ENCODE data around the gene EIF1AY.
"Not testable (repeated sequence)": the region's sequence is repeated elsewhere in the genome, so short reads cannot be mapped to it uniquely, and the experiment has no call there.

Gene EIF1AY

DNA sequence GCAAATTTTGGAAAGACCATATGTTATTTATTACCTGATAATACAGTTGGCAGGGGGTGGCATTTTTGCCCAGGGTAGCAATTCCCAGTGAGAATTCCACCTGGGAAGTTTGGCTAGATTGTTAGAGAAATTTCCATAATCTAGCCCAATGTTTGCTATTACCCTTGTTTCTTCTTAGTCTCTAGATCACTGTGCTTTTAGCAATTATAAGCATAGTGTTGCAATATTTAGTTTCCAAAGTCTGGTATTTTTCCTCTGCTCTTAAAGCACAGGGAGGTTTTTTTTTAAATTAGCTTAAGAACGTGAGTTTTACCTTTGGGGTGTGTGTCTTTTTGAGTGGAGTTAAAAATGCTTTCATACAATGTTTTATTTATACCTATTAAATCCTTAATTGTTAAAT lies 26.3 kb upstream of the EIF1AY start:
- H3K9ac ChIP-seq (ENCODE audit: low read depth, low read length, poor library complexity, severe bottlenecking) = no peak overlapping the region
- H3K36me3 ChIP-seq (ENCODE audit: insufficient read depth, low read length) = no peaks in the 10 kb centered on the region
- H3F3A ChIP-seq (ENCODE audit: low read depth) = no peaks in the 10 kb centered on the region
- no peaks in the 10 kb centered on the region for H4K20me1 ChIP-seq (ENCODE audit: insufficient read depth, low read length, poor library complexity, severe bottlenecking)
- no peaks in the 10 kb centered on the region for H3K9me2 ChIP-seq (replicated peaks; ENCODE audit: low read depth, low read length)
- H3K4me1 ChIP-seq (ENCODE audit: insufficient read depth, low read length, poor library complexity, severe bottlenecking) = no peaks in the 10 kb centered on the region
- no peak overlapping the region for H2AFZ ChIP-seq (ENCODE audit: low read length)
- no peaks in the 10 kb centered on the region for H3K27me3 ChIP-seq (ENCODE audit: insufficient read depth, low read length, poor library complexity, severe bottlenecking)
- H3K9me3 ChIP-seq (ENCODE audit: insufficient read depth, low read depth, low read length) = no peaks in the 10 kb centered on the region
- H3K79me2 ChIP-seq (ENCODE audit: insufficient read depth, low read length) = no peaks in the 10 kb centered on the region
- H3K4me2 ChIP-seq (ENCODE audit: low read depth, low read length, poor library complexity, severe bottlenecking) = no peak overlapping the region
- no peak overlapping the region for H3K4me3 ChIP-seq (ENCODE audit: low read length, poor library complexity, severe bottlenecking)
- TF ChIP-seq EZH2phosphoT487 (IDR thresholded peaks at IDR 0.05; ENCODE audit: borderline replicate concordance) (no peak), CTCF (conservative IDR thresholded peaks at IDR 0.05; ENCODE audit: low read length) (no peak)

DNA sequence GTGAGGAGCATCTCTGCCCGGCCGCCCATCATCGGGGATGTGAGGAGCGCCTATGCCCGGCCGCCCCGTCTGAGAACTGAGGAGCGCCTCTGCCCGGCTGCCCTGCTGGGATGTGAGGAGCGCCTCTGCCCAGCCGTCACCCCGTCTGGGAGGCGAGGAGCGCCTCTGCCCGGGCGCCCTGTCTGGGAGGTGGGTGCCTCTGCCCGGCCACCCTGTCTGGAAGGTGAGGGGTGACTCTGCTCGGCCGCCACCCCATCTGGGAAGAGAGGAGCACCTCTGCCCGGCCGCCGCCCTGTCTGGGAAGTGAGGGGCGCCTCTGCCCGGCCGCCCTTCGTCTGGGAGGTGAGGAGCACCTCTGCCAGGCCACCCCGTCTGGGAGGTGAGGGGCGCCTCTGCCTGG lies 23.7 kb upstream of the EIF1AY start:
- no peaks in the 10 kb centered on the region for H3K4me1 ChIP-seq (ENCODE audit: insufficient read depth, low read length, poor library complexity, severe bottlenecking)
- H3K4me2 ChIP-seq (ENCODE audit: low read depth, low read length, poor library complexity, severe bottlenecking) = no peak overlapping the region
- TF ChIP-seq EZH2phosphoT487 (IDR thresholded peaks at IDR 0.05; ENCODE audit: borderline replicate concordance) (no peak), CTCF (conservative IDR thresholded peaks at IDR 0.05; ENCODE audit: low read length) (no peak)
- no peak overlapping the region for H3K9ac ChIP-seq (ENCODE audit: low read depth, low read length, poor library complexity, severe bottlenecking)
- H4K20me1 ChIP-seq (ENCODE audit: insufficient read depth, low read length, poor library complexity, severe bottlenecking) = no peaks in the 10 kb centered on the region
- no peaks in the 10 kb centered on the region for H3K9me3 ChIP-seq (ENCODE audit: insufficient read depth, low read depth, low read length)
- no peak overlapping the region for H2AFZ ChIP-seq (ENCODE audit: low read length)
- H3K4me3 ChIP-seq (ENCODE audit: low read length, poor library complexity, severe bottlenecking) = no peak overlapping the region
- no peaks in the 10 kb centered on the region for H3K9me2 ChIP-seq (replicated peaks; ENCODE audit: low read depth, low read length)
- no peaks in the 10 kb centered on the region for H3K36me3 ChIP-seq (ENCODE audit: insufficient read depth, low read length)
- no peaks in the 10 kb centered on the region for H3K27me3 ChIP-seq (ENCODE audit: insufficient read depth, low read length, poor library complexity, severe bottlenecking)
- no peaks in the 10 kb centered on the region for H3K79me2 ChIP-seq (ENCODE audit: insufficient read depth, low read length)
- H3F3A ChIP-seq (ENCODE audit: low read depth) = no peaks in the 10 kb centered on the region

GRCh38 chrY:20552764-20553323 lies 22.7 kb upstream of the EIF1AY start:
- H3K4me2 ChIP-seq (ENCODE audit: low read depth, low read length, poor library complexity, severe bottlenecking); H4K20me1 ChIP-seq (ENCODE audit: insufficient read depth, low read length, poor library complexity, severe bottlenecking); H3K36me3 ChIP-seq (ENCODE audit: insufficient read depth, low read length); H2AFZ ChIP-seq (ENCODE audit: low read length); H3K4me3 ChIP-seq (ENCODE audit: low read length, poor library complexity, severe bottlenecking); H3K9me3 ChIP-seq (ENCODE audit: insufficient read depth, low read depth, low read length); H3K9ac ChIP-seq (ENCODE audit: low read depth, low read length, poor library complexity, severe bottlenecking); H3K9me2 ChIP-seq (replicated peaks; ENCODE audit: low read depth, low read length); H3F3A ChIP-seq (ENCODE audit: low read depth); H3K4me1 ChIP-seq (ENCODE audit: insufficient read depth, low read length, poor library complexity, severe bottlenecking); H3K79me2 ChIP-seq (ENCODE audit: insufficient read depth, low read length); H3K27me3 ChIP-seq (ENCODE audit: insufficient read depth, low read length, poor library complexity, severe bottlenecking): not testable (repeated sequence)

DNA sequence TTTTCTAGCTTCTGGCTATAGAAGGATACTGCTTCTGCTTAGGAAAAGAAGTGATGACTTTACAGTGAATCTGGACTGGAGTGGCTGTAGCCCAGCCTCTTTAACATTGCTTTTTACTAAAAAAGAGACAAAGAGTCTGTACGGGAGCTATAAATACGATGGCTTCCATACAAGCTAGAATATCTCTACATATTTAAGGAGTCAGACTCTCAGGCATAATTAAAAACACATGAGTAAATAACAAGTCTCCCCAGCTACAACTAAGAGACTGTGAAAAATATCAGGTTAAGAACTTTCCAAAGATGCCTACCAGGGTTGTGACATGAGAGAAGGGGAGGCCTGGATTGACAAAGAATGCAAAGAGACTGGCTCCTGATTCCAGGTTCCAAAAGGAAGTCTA lies 19.8 kb upstream of the EIF1AY start:
- no peaks in the 10 kb centered on the region for H3F3A ChIP-seq (ENCODE audit: low read depth)
- no peak overlapping the region for H3K4me3 ChIP-seq (ENCODE audit: low read length, poor library complexity, severe bottlenecking)
- H3K9me3 ChIP-seq (ENCODE audit: insufficient read depth, low read depth, low read length) = no peaks in the 10 kb centered on the region
- H3K4me1 ChIP-seq (ENCODE audit: insufficient read depth, low read length, poor library complexity, severe bottlenecking) = no peaks in the 10 kb centered on the region
- no peak overlapping the region for H3K9ac ChIP-seq (ENCODE audit: low read depth, low read length, poor library complexity, severe bottlenecking)
- no peaks in the 10 kb centered on the region for H3K36me3 ChIP-seq (ENCODE audit: insufficient read depth, low read length)
- no peak overlapping the region for H2AFZ ChIP-seq (ENCODE audit: low read length)
- no peaks in the 10 kb centered on the region for H3K79me2 ChIP-seq (ENCODE audit: insufficient read depth, low read length)
- H3K9me2 ChIP-seq (replicated peaks; ENCODE audit: low read depth, low read length) = no peaks in the 10 kb centered on the region
- no peaks in the 10 kb centered on the region for H3K27me3 ChIP-seq (ENCODE audit: insufficient read depth, low read length, poor library complexity, severe bottlenecking)
- H4K20me1 ChIP-seq (ENCODE audit: insufficient read depth, low read length, poor library complexity, severe bottlenecking) = no peaks in the 10 kb centered on the region
- no peak overlapping the region for H3K4me2 ChIP-seq (ENCODE audit: low read depth, low read length, poor library complexity, severe bottlenecking)
- TF ChIP-seq EZH2phosphoT487 (IDR thresholded peaks at IDR 0.05; ENCODE audit: borderline replicate concordance) = no peak
- TF ChIP-seq CTCF (conservative IDR thresholded peaks at IDR 0.05; ENCODE audit: low read length) = no peak
